Iris pigment epithelial cell (primary cell): ENCODE data around the gene RNASET2.
"Not testable (repeated sequence)": the region's sequence is repeated elsewhere in the genome, so short reads cannot be mapped to it uniquely, and the experiment has no call there.

Source experiments
- DNase-seq: peaks from one replicate; pipeline ENCODE4 v3.0.0-alpha.2; 2011; ENCODE audit warnings: low read depth

The RNASET2 gene

GRCh38 chr6:166902211-166902755 lies 54.1 kb downstream of the RNASET2 start:
- DNase-seq: no peak

- DNase-seq: no peak
These were observed 54.7 kb downstream of the RNASET2 start for GRCh38 chr6:166901626-166902025.

- no peak for DNase-seq
These were observed 55.3 kb downstream of the RNASET2 start for GRCh38 chr6:166900956-166901607.

GRCh38 chr6:166900130-166900708 lies 56.1 kb downstream of the RNASET2 start:
- no peak for DNase-seq

GRCh38 chr6:166898910-166899309 lies 57.4 kb downstream of the RNASET2 start:
- DNase-seq: no peak

GRCh38 chr6:166894614-166895013 lies 61.7 kb downstream of the RNASET2 start:
- DNase-seq: not testable (repeated sequence)

GRCh38 chr6:166892472-166892871 lies 63.9 kb downstream of the RNASET2 start:
- not testable (repeated sequence) for DNase-seq

- not testable (repeated sequence) for DNase-seq
These were observed 69.6 kb downstream of the RNASET2 start for GRCh38 chr6:166886773-166887172.

- not testable (repeated sequence) for DNase-seq
These were observed 71.4 kb downstream of the RNASET2 start for GRCh38 chr6:166884958-166885357.

GRCh38 chr6:166879594-166879993 lies 76.8 kb downstream of the RNASET2 start:
- no peak for DNase-seq
